ENCODE measurements around the gene ARSD. TPM values are rescaled to one million over a fixed set of nuclear protein-coding genes. Genes with fewer than 3 reads are reported as not detected.

Gene ARSD
- total and polyA plus RNA-seq, 2 of the 8 experiments (the other 6 are each of a cell fraction or from before 2014, with no cell fraction given): 1.8 to 3.2 TPM

DNA sequence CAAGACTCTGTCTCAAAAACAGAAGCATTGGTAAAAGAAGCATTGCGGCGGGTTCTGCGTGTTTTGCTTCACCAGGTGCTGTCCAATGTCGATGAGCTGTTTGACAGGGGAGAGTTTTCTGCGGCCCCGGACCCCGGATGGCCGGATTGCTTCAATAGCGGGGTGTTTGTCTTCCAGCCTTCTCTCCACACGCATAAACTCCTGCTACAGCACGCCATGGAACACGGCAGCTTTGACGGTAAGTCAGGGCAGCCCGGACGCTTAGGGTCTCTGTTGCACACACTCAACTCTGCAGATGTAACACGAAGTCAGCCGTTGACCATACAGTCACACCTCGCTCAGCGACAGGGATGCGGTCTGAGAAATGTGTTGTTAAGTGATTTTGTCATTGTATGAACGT is 74.2 kb downstream of the ARSD start:
- Histone ChIP-seq H3K4me1 (replicated peaks in 1 of 4; ENCODE audit: control insufficient read depth in 3 of 4, insufficient read depth in 4 of 4, low read length in 3 of 4) (no peaks in the 10 kb centered on the region), H3K23ac (ENCODE audit: insufficient read length) (no peak overlapping the region), H3K79me1 (ENCODE audit: low read depth, low read length) (no peaks in the 10 kb centered on the region), H3K4me2 (ENCODE audit: insufficient read depth in 1 of 2, low read depth in 2 of 2, low read length in 2 of 2) (no peak overlapping the region), H3K18ac (ENCODE audit: extremely low read depth, low read length) (no peak overlapping the region), H2BK15ac (ENCODE audit: low read length) (no peak overlapping the region), H2AFZ (ENCODE audit: low read length) (no peak overlapping the region), H2BK20ac (ENCODE audit: low read length) (no peak overlapping the region), H3K9ac (replicated peaks in 1 of 4; ENCODE audit: extremely low read depth in 1 of 4, low read depth in 3 of 4, low read length in 3 of 4) (no peak overlapping the region), H3K4ac (replicated peaks; ENCODE audit: insufficient read length, low read depth, low read length) (no peak overlapping the region), H4K5ac (ENCODE audit: insufficient read length, low read depth, low read length) (no peak overlapping the region), H3K23me2 (ENCODE audit: low read depth, low read length) (no peaks in the 10 kb centered on the region), H2BK120ac (replicated peaks; ENCODE audit: low read depth, low read length) (no peak overlapping the region), H3K4me3 (ENCODE audit: extremely low read depth in 1 of 4, insufficient read depth in 2 of 4, low read depth in 3 of 4, low read length in 4 of 4) (no peak overlapping the region), H3K9me3 (ENCODE audit: insufficient read depth in 2 of 2, low read depth in 1 of 2, low read length in 1 of 2) (no peaks in the 10 kb centered on the region), H3K79me2 (ENCODE audit: control insufficient read depth in 1 of 2, insufficient read depth in 2 of 2, low read length in 2 of 2) (no peaks in the 10 kb centered on the region), H4K8ac (ENCODE audit: extremely low read depth, insufficient read depth, low read length) (no peak overlapping the region; the same call in 1 of the 2 replicates), H3K14ac (ENCODE audit: insufficient read length) (no peak overlapping the region), H3K27me3 (replicated peaks in 1 of 4; ENCODE audit: control insufficient read depth in 3 of 4, extremely low read depth in 1 of 4, insufficient read depth in 3 of 4, low read length in 3 of 4) (no peaks in the 10 kb centered on the region), H4K20me1 (replicated peaks in 1 of 2; ENCODE audit: control insufficient read depth in 1 of 2, insufficient read depth in 2 of 2, low read length in 2 of 2) (no peaks in the 10 kb centered on the region), H2BK5ac (ENCODE audit: low read depth, low read length) (no peak overlapping the region), H3K27ac (ENCODE audit: low read depth, low read length) (no peak overlapping the region), H2AK5ac (ENCODE audit: low read depth, low read length) (no peak overlapping the region), H3K36me3 (ENCODE audit: control insufficient read depth in 2 of 4, insufficient read depth in 4 of 4, low read length in 3 of 4) (peaks cover 0 to 34% (median 19%) of the 10 kb centered on the region in 4 experiments; a peak in 7 of 8 replicates), H3K56ac (replicated peaks; ENCODE audit: insufficient read length, low read depth, low read length) (no peak overlapping the region), H2BK12ac (ENCODE audit: low read depth, low read length) (no peak overlapping the region), H4K91ac (replicated peaks; ENCODE audit: insufficient read length, low read length) (no peak overlapping the region)
- 98% methylated on average over 18 of the region's 21 CpGs; no CpG with 5 or more reads in 1 of the 2 experiments for WGBS, 2 experiments (ENCODE audit: extremely low coverage in 1 of 2, insufficient coverage in 1 of 2, insufficient read length in 1 of 2, insufficient replicate concordance in 2 of 2, low coverage in 1 of 2, low lambda C conversion rate in 2 of 2, missing lambda C conversion rate in 1 of 2)
- ChIA-PET CTCF (ENCODE audit: partially characterized antibody) (no interaction called here), POLR2A (ENCODE audit: partially characterized antibody) (interaction anchor here (1.3 kb wide), 1 partner anchor 9 kb away, joined by 3 read pairs; no protein-coding TSS in a partner anchor)
- TF ChIP-seq SP1 (IDR thresholded peaks at IDR 0.05; ENCODE audit: low read depth, low read length) (no peak), JUND (IDR thresholded peaks at IDR 0.05; ENCODE audit: low read length) (no peak)
- FAIRE-seq (no peak), DNase-seq (ENCODE audit: low read depth in 1 of 2, low spot score in 2 of 2) (no peak)

Other genes starting within 250 kb of the ARSD start
- 46.9 and 47.8 TPM in 2 replicates for gene CD99, start 238.0 kb downstream of the ARSD start, total RNA-seq (2021; fragmentation: NEBNext Ultra II Directional; extraction: Animal tissue kit (Norgen Biotek cat#: 25700))
- 30.1 and 44.0 TPM in 2 replicates for gene CD99, start 238.0 kb downstream of the ARSD start, polyA plus RNA-seq (2011; rRNA removed)
- 0.31 and 0.78 TPM in 2 replicates for gene XG, start 177.3 kb downstream of the ARSD start, total RNA-seq (2021; fragmentation: NEBNext Ultra II Directional; extraction: Animal tissue kit (Norgen Biotek cat#: 25700))
- 0.19 and 0.33 TPM in 2 replicates for gene XG, start 177.3 kb downstream of the ARSD start, polyA plus RNA-seq (2011; rRNA removed)
- gene GYG2, start 100.4 kb downstream of the ARSD start, total RNA-seq (2021; fragmentation: NEBNext Ultra II Directional; extraction: Animal tissue kit (Norgen Biotek cat#: 25700)): 65.3 and 65.4 TPM in 2 replicates
- 52.8 and 63.7 TPM in 2 replicates for gene GYG2, start 100.4 kb downstream of the ARSD start, polyA plus RNA-seq (2011; rRNA removed)
- not detected in 2 replicates for gene ARSH, start 77.2 kb upstream of the ARSD start, total RNA-seq (2021; fragmentation: NEBNext Ultra II Directional; extraction: Animal tissue kit (Norgen Biotek cat#: 25700))
- not detected in 2 replicates for gene ARSH, start 77.2 kb upstream of the ARSD start, polyA plus RNA-seq (2011; rRNA removed)
- gene ARSF, start 112.1 kb upstream of the ARSD start, total RNA-seq (2021; fragmentation: NEBNext Ultra II Directional; extraction: Animal tissue kit (Norgen Biotek cat#: 25700)): not detected in 2 replicates
- 0.03 TPM in 1 of 2 replicates, not detected in the other for gene ARSF, start 112.1 kb upstream of the ARSD start, polyA plus RNA-seq (2011; rRNA removed)